ENCODE data around the gene SEC14L6.
A peak's percentile ranks its signal among the peaks of the same experiment; 100 is the strongest.

Gene SEC14L6

GRCh38 chr22:30492144-30492543 is 54.4 kb downstream of the SEC14L6 start:
- no peak for DNase-seq (ENCODE audit: low read depth)

- DNase-seq (ENCODE audit: low read depth) = no peak
Observed at GRCh38 chr22:30491381-30491780, 55.2 kb downstream of the SEC14L6 start.

- no peak for DNase-seq (ENCODE audit: low read depth)
Observed at GRCh38 chr22:30490399-30490798, 56.1 kb downstream of the SEC14L6 start.

GRCh38 chr22:30488121-30488520 is 58.4 kb downstream of the SEC14L6 start:
- DNase-seq (ENCODE audit: low read depth) = no peak

GRCh38 chr22:30486661-30487115 is 59.9 kb downstream of the SEC14L6 start:
- DNase-seq (ENCODE audit: low read depth) = no peak

GRCh38 chr22:30486118-30486517 is 60.4 kb downstream of the SEC14L6 start:
- DNase-seq (ENCODE audit: low read depth) = no peak

GRCh38 chr22:30485362-30485988 is 61.1 kb downstream of the SEC14L6 start:
- DNase-seq (ENCODE audit: low read depth) = peak; percentile 63

GRCh38 chr22:30483169-30483568 is 63.4 kb downstream of the SEC14L6 start:
- no peak for DNase-seq (ENCODE audit: low read depth)

- DNase-seq (ENCODE audit: low read depth) = no peak
Observed at GRCh38 chr22:30481711-30482110, 64.8 kb downstream of the SEC14L6 start.

GRCh38 chr22:30479981-30480380 is 66.6 kb downstream of the SEC14L6 start:
- DNase-seq (ENCODE audit: low read depth) = no peak

GRCh38 chr22:30474683-30475424 is 71.7 kb downstream of the SEC14L6 start:
- no peak for DNase-seq (ENCODE audit: low read depth)

GRCh38 chr22:30474121-30474520 is 72.4 kb downstream of the SEC14L6 start:
- DNase-seq (ENCODE audit: low read depth) = no peak

- no peak for DNase-seq (ENCODE audit: low read depth)
Observed at GRCh38 chr22:30472994-30473720, 73.4 kb downstream of the SEC14L6 start.
